Measurements from ENCODE around the gene MAP4K1.

MAP4K1 gene

GRCh38 chr19:38544569-38545315 lies 73.0 kb downstream of the MAP4K1 start:
- H3K27ac ChIP-seq (replicated peaks), result no peak overlapping the region
- peak in 1 of 2 experiments; percentile 50 for DNase-seq (ENCODE audit: low read depth in 1 of 2, low spot score in 1 of 2)
- no peaks in the 10 kb centered on the region for H3K27me3 ChIP-seq (ENCODE audit: insufficient read depth, poor library complexity, severe bottlenecking)
- no peak overlapping the region for H3K4me3 ChIP-seq (replicated peaks; ENCODE audit: insufficient read depth, low read length)
- TF ChIP-seq POLR2AphosphoS5 (IDR thresholded peaks at IDR 0.05; ENCODE audit: low read depth) (no peak), GABPA (IDR thresholded peaks at IDR 0.05; ENCODE audit: low read depth) (no peak), SPI1 (IDR thresholded peaks at IDR 0.05; ENCODE audit: borderline replicate concordance, low read depth) (peak; percentile 59; the same call in 1 of the 2 replicates), CTCF (IDR thresholded peaks at IDR 0.05; ENCODE audit: insufficient read depth, low read length) (peak; percentile 7)
- TF ChIP-seq, protein P1, sequence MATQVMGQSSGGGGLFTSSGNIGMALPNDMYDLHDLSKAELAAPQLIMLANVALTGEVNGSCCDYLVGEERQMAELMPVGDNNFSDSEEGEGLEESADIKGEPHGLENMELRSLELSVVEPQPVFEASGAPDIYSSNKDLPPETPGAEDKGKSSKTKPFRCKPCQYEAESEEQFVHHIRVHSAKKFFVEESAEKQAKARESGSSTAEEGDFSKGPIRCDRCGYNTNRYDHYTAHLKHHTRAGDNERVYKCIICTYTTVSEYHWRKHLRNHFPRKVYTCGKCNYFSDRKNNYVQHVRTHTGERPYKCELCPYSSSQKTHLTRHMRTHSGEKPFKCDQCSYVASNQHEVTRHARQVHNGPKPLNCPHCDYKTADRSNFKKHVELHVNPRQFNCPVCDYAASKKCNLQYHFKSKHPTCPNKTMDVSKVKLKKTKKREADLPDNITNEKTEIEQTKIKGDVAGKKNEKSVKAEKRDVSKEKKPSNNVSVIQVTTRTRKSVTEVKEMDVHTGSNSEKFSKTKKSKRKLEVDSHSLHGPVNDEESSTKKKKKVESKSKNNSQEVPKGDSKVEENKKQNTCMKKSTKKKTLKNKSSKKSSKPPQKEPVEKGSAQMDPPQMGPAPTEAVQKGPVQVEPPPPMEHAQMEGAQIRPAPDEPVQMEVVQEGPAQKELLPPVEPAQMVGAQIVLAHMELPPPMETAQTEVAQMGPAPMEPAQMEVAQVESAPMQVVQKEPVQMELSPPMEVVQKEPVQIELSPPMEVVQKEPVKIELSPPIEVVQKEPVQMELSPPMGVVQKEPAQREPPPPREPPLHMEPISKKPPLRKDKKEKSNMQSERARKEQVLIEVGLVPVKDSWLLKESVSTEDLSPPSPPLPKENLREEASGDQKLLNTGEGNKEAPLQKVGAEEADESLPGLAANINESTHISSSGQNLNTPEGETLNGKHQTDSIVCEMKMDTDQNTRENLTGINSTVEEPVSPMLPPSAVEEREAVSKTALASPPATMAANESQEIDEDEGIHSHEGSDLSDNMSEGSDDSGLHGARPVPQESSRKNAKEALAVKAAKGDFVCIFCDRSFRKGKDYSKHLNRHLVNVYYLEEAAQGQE (IDR thresholded peaks at IDR 0.05; ENCODE audit: insufficient replicate concordance, low read depth), result no peak

DNA sequence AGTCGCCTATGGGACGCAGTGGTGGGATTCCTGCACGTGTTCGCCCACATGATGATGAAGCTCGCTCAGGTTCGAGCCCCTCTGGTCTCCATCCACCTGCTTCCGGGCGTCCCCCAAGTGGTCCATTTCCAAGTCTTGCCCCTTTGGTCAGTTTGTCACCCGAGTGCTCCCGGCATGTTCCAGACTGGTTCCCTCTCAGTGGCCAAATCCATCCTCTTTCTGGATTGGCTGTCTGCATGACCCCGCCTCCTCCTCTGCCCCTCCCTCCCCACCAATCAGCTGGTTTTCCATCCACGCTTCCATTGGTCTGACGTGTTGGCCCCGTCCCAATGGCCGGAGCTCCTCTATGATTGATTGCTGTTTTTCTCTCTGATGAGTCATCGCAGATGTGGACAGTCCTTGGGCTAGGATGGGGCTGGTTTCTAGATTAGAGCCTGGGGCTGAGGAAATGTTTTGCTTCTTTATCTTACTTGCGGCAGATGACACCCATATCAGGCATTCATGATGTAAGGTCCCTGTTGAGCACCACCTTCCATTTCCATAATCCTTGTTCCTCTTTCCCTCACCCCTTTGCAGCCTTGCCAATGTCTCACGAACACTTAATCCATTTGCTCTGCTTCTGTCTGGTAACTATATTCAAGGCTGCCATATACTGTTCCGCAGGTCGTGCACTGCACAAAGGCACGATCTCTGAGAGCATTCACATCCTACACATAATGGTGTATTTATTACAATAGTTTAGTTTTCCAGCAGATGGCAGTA lies 73.8 kb downstream of the MAP4K1 start:
- no peak overlapping the region for H3K27ac ChIP-seq (replicated peaks)
- H3K4me3 ChIP-seq (replicated peaks; ENCODE audit: insufficient read depth, low read length), result no peak overlapping the region
- TF ChIP-seq, protein P1 (IDR thresholded peaks at IDR 0.05; ENCODE audit: insufficient replicate concordance, low read depth), result no peak
- TF ChIP-seq GABPA (IDR thresholded peaks at IDR 0.05; ENCODE audit: low read depth), result no peak
- no peak for TF ChIP-seq POLR2AphosphoS5 (IDR thresholded peaks at IDR 0.05; ENCODE audit: low read depth)
- TF ChIP-seq SPI1 (IDR thresholded peaks at IDR 0.05; ENCODE audit: borderline replicate concordance, low read depth), result no peak
- no peak for TF ChIP-seq CTCF (IDR thresholded peaks at IDR 0.05; ENCODE audit: insufficient read depth, low read length)
- no peak for DNase-seq (ENCODE audit: low read depth in 1 of 2, low spot score in 1 of 2)
- no peaks in the 10 kb centered on the region for H3K27me3 ChIP-seq (ENCODE audit: insufficient read depth, poor library complexity, severe bottlenecking)

GRCh38 chr19:38543286-38543806 lies 74.4 kb downstream of the MAP4K1 start:
- H3K27ac ChIP-seq (replicated peaks), result no peak overlapping the region
- DNase-seq (ENCODE audit: low read depth in 1 of 2, low spot score in 1 of 2), result no peak
- no peaks in the 10 kb centered on the region for H3K27me3 ChIP-seq (ENCODE audit: insufficient read depth, poor library complexity, severe bottlenecking)
- no peak for TF ChIP-seq CTCF (IDR thresholded peaks at IDR 0.05; ENCODE audit: insufficient read depth, low read length)
- TF ChIP-seq, protein P1 (IDR thresholded peaks at IDR 0.05; ENCODE audit: insufficient replicate concordance, low read depth), result no peak
- no peak for TF ChIP-seq GABPA (IDR thresholded peaks at IDR 0.05; ENCODE audit: low read depth)
- TF ChIP-seq POLR2AphosphoS5 (IDR thresholded peaks at IDR 0.05; ENCODE audit: low read depth), result no peak
- no peak for TF ChIP-seq SPI1 (IDR thresholded peaks at IDR 0.05; ENCODE audit: borderline replicate concordance, low read depth)
- H3K4me3 ChIP-seq (replicated peaks; ENCODE audit: insufficient read depth, low read length), result no peak overlapping the region
